HepG2 (cell line): ENCODE results near the gene CADPS2. TPM values are rescaled to one million over a fixed set of nuclear protein-coding genes. Genes with fewer than 3 reads are reported as not detected.
A peak's percentile ranks its signal among the peaks of the same experiment; 100 is the strongest.

ENCODE experiments used
- AGO2 ChIP-seq: fragments of 200-400 bp; formaldehyde crosslinking; optimal IDR thresholded peaks from 2 replicates; pipeline ENCODE3; 2017; ENCODE audit warnings: mild to moderate bottlenecking, low read depth, low read length, moderate library complexity
- AHDC1 ChIP-seq: sonication (generic); formaldehyde crosslinking; IDR thresholded peaks from 2 replicates; pipeline ENCODE4 v1.5.1; 2020; ENCODE audit warnings: mild to moderate bottlenecking, missing genetic modification reagents, borderline replicate concordance
- ETS1 ChIP-seq: sonication (generic); formaldehyde crosslinking; IDR thresholded peaks from 2 replicates; pipeline ENCODE4 v1.4.0; 2020; ENCODE audit warnings: missing genetic modification reagents
- GMEB2 ChIP-seq: IDR thresholded peaks from 2 replicates; pipeline ENCODE4 v1.6.1; 2016; ENCODE audit warnings: missing biosample characterization, missing genetic modification reagents, low read depth
- HNRNPL ChIP-seq: fragments of 200-400 bp; formaldehyde crosslinking; IDR thresholded peaks from 2 replicates; pipeline ENCODE4 v1.6.1; 2017; ENCODE audit warnings: mild to moderate bottlenecking, low read depth, low read length
- HOXA3 ChIP-seq: sonication (generic); formaldehyde crosslinking; IDR thresholded peaks from 2 replicates; pipeline ENCODE4 v1.5.0; 2020; ENCODE audit warnings: missing genetic modification reagents
- MED13 ChIP-seq: sonication (generic); formaldehyde crosslinking; IDR thresholded peaks from 2 replicates; pipeline ENCODE4 v1.5.0; 2020; ENCODE audit warnings: missing genetic modification reagents
- MTA3 ChIP-seq: sonication (generic); formaldehyde crosslinking; IDR thresholded peaks from 2 replicates; pipeline ENCODE4 v1.4.0; 2020; ENCODE audit warnings: missing genetic modification reagents
- NONO ChIP-seq, 2 experiments: fragments of 450-650 bp in 1 of 2; sonication (generic) in 1 of 2; formaldehyde crosslinking in 1 of 2; IDR thresholded peaks in 1 of 2; conservative IDR thresholded peaks in 1 of 2; 2 replicates each; pipeline versions ENCODE4 v1.6.1 to v1.8.0; 2017 to 2022; ENCODE audit warnings: mild to moderate bottlenecking in 1 of 2, missing genetic modification reagents in 1 of 2, moderate library complexity in 1 of 2
- NR2F2 ChIP-seq: IDR thresholded peaks from 2 replicates; pipeline ENCODE4 v1.6.1; 2012; ENCODE audit warnings: low read depth, inconsistent platforms, borderline replicate concordance
- NR2F6 ChIP-seq, 2 experiments: IDR thresholded peaks; 2 replicates each; pipeline ENCODE4 v1.6.1; 2016; ENCODE audit warnings: antibody characterized with exemption in 1 of 2, mild to moderate bottlenecking in 1 of 2
- PAX8 ChIP-seq: sonication (generic); formaldehyde crosslinking; IDR thresholded peaks from 2 replicates; pipeline ENCODE4 v1.8.0; 2022; ENCODE audit warnings: mild to moderate bottlenecking, missing genetic modification reagents, borderline replicate concordance
- REXO4 ChIP-seq: sonication (generic); formaldehyde crosslinking; IDR thresholded peaks from 2 replicates; pipeline ENCODE4 v1.8.0; 2022; ENCODE audit warnings: missing genetic modification reagents, mild to moderate bottlenecking, borderline replicate concordance
- TBX3 ChIP-seq: fragments of 450-650 bp; IDR thresholded peaks from 2 replicates; pipeline ENCODE4 v1.6.1; 2017; ENCODE audit warnings: antibody characterized with exemption, mild to moderate bottlenecking, inconsistent platforms, borderline replicate concordance
- ZBTB26 ChIP-seq: IDR thresholded peaks from 2 replicates; pipeline ENCODE4 v1.6.1; 2016; ENCODE audit warnings: missing compliant biosample characterization, missing genetic modification reagents, borderline replicate concordance
- ZFP1 ChIP-seq: IDR thresholded peaks from 2 replicates; pipeline ENCODE4 v1.6.1; 2016
- ZMYM3 ChIP-seq: sonication (generic); formaldehyde crosslinking; IDR thresholded peaks from 2 replicates; pipeline ENCODE4 v1.5.1; 2020; ENCODE audit warnings: mild to moderate bottlenecking, missing genetic modification reagents
- ZNF251 ChIP-seq: sonication (generic); formaldehyde crosslinking; IDR thresholded peaks from 2 replicates; pipeline ENCODE4 v1.9.0; 2021; ENCODE audit warnings: mild to moderate bottlenecking, missing genetic modification reagents
- ZNF253 ChIP-seq: sonication (generic); formaldehyde crosslinking; IDR thresholded peaks from 2 replicates; pipeline ENCODE4 v1.8.0; 2022; ENCODE audit warnings: mild to moderate bottlenecking, missing genetic modification reagents, borderline replicate concordance
- ZNF274 ChIP-seq: sonication (generic); formaldehyde crosslinking; IDR thresholded peaks from 2 replicates; pipeline ENCODE4 v1.5.1; 2020; ENCODE audit warnings: mild to moderate bottlenecking, missing genetic modification reagents
- ZNF333 ChIP-seq: sonication (generic); formaldehyde crosslinking; IDR thresholded peaks from 2 replicates; pipeline ENCODE4 v1.4.0; 2020; ENCODE audit warnings: mild to moderate bottlenecking, missing genetic modification reagents, borderline replicate concordance
- ZSCAN22 ChIP-seq: sonication (generic); formaldehyde crosslinking; IDR thresholded peaks from 2 replicates; pipeline ENCODE4 v1.4.0; 2020; ENCODE audit warnings: mild to moderate bottlenecking, missing genetic modification reagents
- polyA plus RNA-seq, 8 experiments: library from polyadenylated mRNA; depleted of rRNA in 3 of 8; stranded (reverse) in 7 of 8; unstranded in 1 of 8; fragments of >200 nt; fragmentation: Illumina TruSeq in 4 of 8; extraction: Trizol in 4 of 8; gene quantifications; 2 replicates each; pipeline versions ENCODE4 v1.2.1 to v1.2.3, GENCODE V29; 2011 to 2016; ENCODE audit warnings: low read depth in 4 of 8, missing spikeins in 1 of 8, mixed read lengths in 1 of 8; ENCODE audit not compliant: insufficient read depth in 1 of 8
- total RNA-seq, 5 experiments: library from RNA; depleted of rRNA; stranded (reverse); fragments of >200 nt; fragmentation: Illumina TruSeq; extraction: Trizol; gene quantifications; 2 replicates each; pipeline ENCODE4 v1.2.3, GENCODE V29; 2016; ENCODE audit warnings: low read depth in 1 of 5

CADPS2 gene
- total and polyA plus RNA-seq, 2 of the 13 experiments (the other 11 are each of a cell fraction or from before 2014, with no cell fraction given): 17.6 to 43.8 TPM

GRCh38 chr7:122695816-122696215 is 190.4 kb downstream of the CADPS2 start (continued):
- TF ChIP-seq NONO (IDR thresholded peaks at IDR 0.05) (no peak), NONO (CRISPR knock-in tag; conservative IDR thresholded peaks at IDR 0.05) (no peak), NR2F6 (IDR thresholded peaks at IDR 0.05) (peak; percentile 73), NR2F6 (CRISPR knock-in tag; IDR thresholded peaks at IDR 0.05) (peak; percentile 75), ZSCAN22 (CRISPR knock-in tag) (no peak), AHDC1 (CRISPR knock-in tag) (peak; percentile 58; the same call in 1 of the 2 replicates), TBX3 (peak; percentile 49; the same call in 1 of the 2 replicates), ZFP1 (CRISPR knock-in tag) (no peak), GMEB2 (CRISPR knock-in tag) (no peak), NR2F2 (peak; percentile 54; the same call in 1 of the 2 replicates), ETS1 (no peak), ZNF274 (CRISPR knock-in tag) (no peak), MED13 (CRISPR knock-in tag) (no peak), REXO4 (no peak), ZBTB26 (CRISPR knock-in tag) (no peak), ZNF333 (CRISPR knock-in tag) (no peak), ZNF253 (CRISPR knock-in tag) (no peak), HOXA3 (CRISPR knock-in tag) (0 out of 2 replicates have a peak, but pooled peaks have one; percentile 11), MTA3 (CRISPR knock-in tag) (no peak), AGO2 (no peak), HNRNPL (no peak), ZMYM3 (peak; percentile 56; the same call in 1 of the 2 replicates), ZNF251 (CRISPR knock-in tag) (no peak), PAX8 (CRISPR knock-in tag) (no peak)
